ACC112 (cell line): ENCODE results near the gene SH2D5.

Experiments
- H2AFZ ChIP-seq: fragments of 200-600 bp; sonication (generic); one replicate; pipeline ENCODE4 v1.6.0; 2017; ENCODE audit warnings: antibody characterized with exemption, low read length; ENCODE audit not compliant: unreplicated experiment
- H3K27ac ChIP-seq: fragments of 200-600 bp; sonication (generic); 2 replicates; pipeline ENCODE4 v1.5.1; 2014; ENCODE audit warnings: low read depth, mild to moderate bottlenecking, antibody characterized with exemption, low read length, moderate library complexity
- H3K27me3 ChIP-seq: fragments of 200-600 bp; sonication (generic); 2 replicates; pipeline ENCODE4 v1.6.1; 2014; ENCODE audit warnings: mild to moderate bottlenecking, antibody characterized with exemption, low read length, moderate library complexity, mixed read lengths; ENCODE audit not compliant: insufficient read depth
- H3K36me3 ChIP-seq: fragments of 200-600 bp; sonication (generic); 2 replicates; pipeline ENCODE4 v1.6.1; 2016; ENCODE audit warnings: mild to moderate bottlenecking, antibody characterized with exemption, low read length, moderate library complexity, mixed read lengths; ENCODE audit not compliant: insufficient read depth
- H3K4me1 ChIP-seq: fragments of 200-600 bp; sonication (generic); one replicate; pipeline ENCODE4 v1.6.1; 2016; ENCODE audit warnings: low read length, mixed read lengths; ENCODE audit not compliant: insufficient read depth, unreplicated experiment, control insufficient read depth
- H3K4me3 ChIP-seq: fragments of 200-600 bp; sonication (generic); 2 replicates; pipeline ENCODE4 v1.5.1; 2014; ENCODE audit warnings: mild to moderate bottlenecking, low read depth, low read length
- H3K79me2 ChIP-seq: fragments of 200-600 bp; sonication (generic); one replicate; pipeline ENCODE4 v1.6.0; 2016; ENCODE audit warnings: low read length; ENCODE audit not compliant: control insufficient read depth, unreplicated experiment, insufficient read depth

SH2D5 gene

DNA sequence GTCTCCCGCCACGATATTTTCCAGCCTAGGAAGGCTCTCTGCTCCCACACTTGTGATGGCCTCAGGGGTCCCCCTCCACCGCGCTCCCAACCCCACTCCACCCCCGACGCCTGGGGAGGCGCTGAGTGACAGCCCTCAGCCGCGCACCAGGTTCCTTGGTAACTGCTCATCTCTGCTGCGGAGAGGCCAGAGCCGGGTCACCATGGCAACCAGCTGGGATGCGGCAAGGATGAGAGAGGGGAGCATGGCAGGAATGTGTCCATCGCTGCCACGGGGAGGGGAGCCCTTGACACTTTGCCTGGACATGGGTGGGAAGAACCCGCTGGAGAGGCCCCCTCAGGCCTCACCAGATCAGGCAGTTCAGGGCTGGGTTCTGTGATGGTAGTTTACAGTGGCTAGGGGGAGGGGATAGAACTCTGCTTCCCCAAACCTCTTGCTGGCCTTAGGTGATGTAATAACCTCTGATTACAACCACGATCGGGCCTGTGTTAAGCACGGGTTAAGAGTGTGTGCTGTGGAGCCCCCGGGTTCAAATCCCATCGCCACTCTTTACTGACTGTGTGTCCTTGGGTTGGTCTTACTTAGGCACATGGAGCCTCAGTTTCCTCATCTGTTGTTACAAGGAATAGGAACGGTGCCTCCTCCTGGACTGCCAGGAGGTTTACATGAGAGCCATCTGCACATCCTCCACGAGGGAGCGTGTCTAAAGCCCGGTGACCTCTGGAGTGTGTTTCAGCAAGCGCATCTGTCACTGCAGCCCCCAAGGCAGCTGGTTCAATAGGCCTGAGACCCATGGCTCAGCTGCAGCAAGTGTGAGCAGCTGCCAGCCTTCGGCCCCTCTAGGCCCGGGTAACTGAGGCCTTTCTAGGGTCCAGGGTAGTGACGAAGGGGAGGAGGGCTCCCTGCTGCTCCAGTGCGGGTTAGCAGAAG, 21.0 kb downstream of the SH2D5 start:
- Histone ChIP-seq H3K27ac (no peak overlapping the region), H3K79me2 (no peaks in the 10 kb centered on the region), H3K4me1 (no peaks in the 10 kb centered on the region), H3K36me3 (no peaks in the 10 kb centered on the region), H3K4me3 (no peak overlapping the region), H2AFZ (no peak overlapping the region), H3K27me3 (no peaks in the 10 kb centered on the region)

DNA sequence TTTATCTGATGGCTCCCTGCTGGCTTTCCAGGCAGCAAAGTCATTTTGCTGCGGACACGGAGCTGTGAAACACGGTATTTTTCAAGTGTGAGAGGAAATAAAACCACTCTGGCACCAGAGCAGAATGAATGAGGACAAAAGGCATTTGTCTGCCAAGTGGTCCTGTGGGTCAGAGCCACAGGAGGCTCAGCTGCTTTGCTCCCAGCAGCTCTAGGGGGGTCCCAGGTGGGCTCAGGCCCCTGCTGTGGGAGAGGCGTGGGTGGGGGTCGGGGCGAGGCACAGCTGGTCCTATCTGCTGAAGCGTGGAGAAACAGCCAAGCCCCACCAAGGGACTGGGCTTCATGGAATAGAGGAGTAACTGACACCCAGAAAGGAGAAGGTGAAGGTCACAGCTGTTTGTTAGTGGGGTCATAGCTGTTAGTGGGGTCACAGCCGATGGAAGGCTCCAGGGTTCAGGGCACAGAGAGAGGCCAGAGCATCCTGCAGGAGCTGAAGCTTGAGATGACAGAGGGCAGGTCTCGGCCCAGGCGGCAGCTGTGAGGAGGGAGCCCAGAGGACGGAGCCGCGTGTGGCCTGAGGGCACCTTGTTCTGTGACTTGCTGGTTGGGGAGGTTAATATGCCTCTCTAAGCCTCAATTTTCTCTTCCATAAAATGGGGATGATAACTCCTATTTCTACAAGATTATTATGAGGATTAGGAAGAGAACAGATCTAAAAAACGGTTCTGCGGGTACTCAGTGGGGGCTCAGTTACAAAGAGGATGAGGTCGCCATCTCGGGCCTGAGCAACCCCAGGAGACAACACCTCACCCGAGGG, 21.8 kb downstream of the SH2D5 start:
- no peak overlapping the region for H3K4me3 ChIP-seq
- H3K79me2 ChIP-seq = no peaks in the 10 kb centered on the region
- no peak overlapping the region for H3K27ac ChIP-seq
- no peaks in the 10 kb centered on the region for H3K36me3 ChIP-seq
- H3K27me3 ChIP-seq = no peaks in the 10 kb centered on the region
- no peak overlapping the region for H2AFZ ChIP-seq
- H3K4me1 ChIP-seq = no peaks in the 10 kb centered on the region

GRCh38 chr1:20709868-20710267, 22.6 kb downstream of the SH2D5 start:
- H2AFZ ChIP-seq = no peak overlapping the region
- no peaks in the 10 kb centered on the region for H3K4me1 ChIP-seq
- H3K36me3 ChIP-seq = no peaks in the 10 kb centered on the region
- H3K27ac ChIP-seq = no peak overlapping the region
- no peaks in the 10 kb centered on the region for H3K27me3 ChIP-seq
- H3K79me2 ChIP-seq = no peaks in the 10 kb centered on the region
- no peak overlapping the region for H3K4me3 ChIP-seq

GRCh38 chr1:20708891-20709290, 23.6 kb downstream of the SH2D5 start:
- Histone ChIP-seq H3K27me3 (no peaks in the 10 kb centered on the region), H3K27ac (no peak overlapping the region), H3K36me3 (no peaks in the 10 kb centered on the region), H3K79me2 (no peaks in the 10 kb centered on the region), H3K4me3 (no peak overlapping the region), H3K4me1 (no peaks in the 10 kb centered on the region), H2AFZ (no peak overlapping the region)

GRCh38 chr1:20708057-20708456, 24.4 kb downstream of the SH2D5 start:
- no peaks in the 10 kb centered on the region for H3K4me1 ChIP-seq
- no peaks in the 10 kb centered on the region for H3K27me3 ChIP-seq
- H3K79me2 ChIP-seq = no peaks in the 10 kb centered on the region
- H3K4me3 ChIP-seq = no peak overlapping the region
- no peak overlapping the region for H2AFZ ChIP-seq
- H3K27ac ChIP-seq = no peak overlapping the region
- no peaks in the 10 kb centered on the region for H3K36me3 ChIP-seq

DNA sequence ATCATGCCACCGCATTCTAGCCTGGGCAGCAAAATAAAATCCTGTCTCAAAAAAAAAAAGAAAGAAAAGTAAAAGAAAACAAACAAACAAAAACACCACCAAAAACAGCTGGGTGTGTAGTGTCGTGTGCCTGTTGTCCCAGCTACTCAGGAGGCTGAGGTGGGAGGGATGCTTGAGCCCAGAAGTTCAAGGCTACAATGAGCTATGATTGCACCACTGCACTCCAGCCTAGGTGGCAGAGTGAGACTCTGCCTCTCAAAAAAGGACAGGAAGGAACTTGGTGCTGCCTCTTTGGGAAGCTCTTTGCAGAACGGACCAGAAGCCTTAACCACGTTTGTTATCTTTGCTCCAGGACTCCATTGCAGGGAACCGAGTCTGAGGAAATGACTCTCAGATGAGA, 25.7 kb downstream of the SH2D5 start:
- no peaks in the 10 kb centered on the region for H3K36me3 ChIP-seq
- no peak overlapping the region for H2AFZ ChIP-seq
- H3K4me3 ChIP-seq = no peak overlapping the region
- no peak overlapping the region for H3K27ac ChIP-seq
- H3K27me3 ChIP-seq = no peaks in the 10 kb centered on the region
- no peaks in the 10 kb centered on the region for H3K79me2 ChIP-seq
- no peaks in the 10 kb centered on the region for H3K4me1 ChIP-seq

- Histone ChIP-seq H3K36me3 (no peaks in the 10 kb centered on the region), H3K4me3 (no peak overlapping the region), H3K4me1 (no peaks in the 10 kb centered on the region), H3K79me2 (no peaks in the 10 kb centered on the region), H3K27ac (no peak overlapping the region), H2AFZ (no peak overlapping the region), H3K27me3 (no peaks in the 10 kb centered on the region)
These were observed 27.2 kb downstream of the SH2D5 start for GRCh38 chr1:20705203-20705755.

GRCh38 chr1:20704390-20705202, 27.9 kb downstream of the SH2D5 start:
- no peak overlapping the region for H3K27ac ChIP-seq
- H3K4me1 ChIP-seq = no peaks in the 10 kb centered on the region
- no peaks in the 10 kb centered on the region for H3K79me2 ChIP-seq
- H2AFZ ChIP-seq = no peak overlapping the region
- H3K36me3 ChIP-seq = no peaks in the 10 kb centered on the region
- H3K4me3 ChIP-seq = no peak overlapping the region
- no peaks in the 10 kb centered on the region for H3K27me3 ChIP-seq

DNA sequence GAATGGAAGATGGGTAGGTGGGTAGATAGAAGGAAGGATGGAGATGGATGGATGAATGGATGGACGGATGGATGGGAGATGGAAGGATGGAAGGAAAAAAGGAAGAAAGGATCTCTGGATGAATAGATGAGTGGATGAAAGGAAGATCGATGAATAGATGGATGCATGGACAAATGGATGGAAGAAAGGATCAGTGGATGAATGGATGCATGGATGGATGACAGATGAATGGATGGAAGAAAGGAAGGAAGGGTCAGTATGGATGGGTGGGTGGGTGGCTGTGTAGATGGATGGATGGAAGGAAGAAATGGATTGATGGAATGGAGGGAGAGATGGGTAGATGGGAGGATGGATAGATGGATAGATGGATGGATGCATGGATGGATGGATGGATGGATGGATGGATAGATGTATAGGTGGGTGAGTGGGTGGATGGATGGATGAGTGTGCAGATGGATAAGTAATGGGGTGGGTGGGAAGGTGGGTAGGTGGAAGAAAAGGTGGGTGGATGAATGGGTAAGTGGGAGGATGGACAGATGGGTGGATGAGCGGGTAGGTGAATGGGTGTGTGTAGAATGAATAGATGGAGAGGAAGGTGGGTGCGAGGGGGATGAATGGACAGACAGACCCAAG, 29.3 kb downstream of the SH2D5 start:
- no peak overlapping the region for H3K27ac ChIP-seq
- no peaks in the 10 kb centered on the region for H3K27me3 ChIP-seq
- no peak overlapping the region for H3K4me3 ChIP-seq
- no peak overlapping the region for H2AFZ ChIP-seq
- no peaks in the 10 kb centered on the region for H3K79me2 ChIP-seq
- no peaks in the 10 kb centered on the region for H3K36me3 ChIP-seq
- H3K4me1 ChIP-seq = peaks cover 6% of the 10 kb centered on the region

- Histone ChIP-seq H3K27me3 (no peaks in the 10 kb centered on the region), H3K4me1 (peaks cover 14% of the 10 kb centered on the region), H3K27ac (no peak overlapping the region), H3K4me3 (no peak overlapping the region), H2AFZ (no peak overlapping the region), H3K36me3 (no peaks in the 10 kb centered on the region), H3K79me2 (no peaks in the 10 kb centered on the region)
These were observed 30.1 kb downstream of the SH2D5 start for GRCh38 chr1:20702416-20702815.
